Heart left ventricle (tissue), 16 donors: Measurements from ENCODE around the gene SPRR1B. TPM values are rescaled to one million over a fixed set of nuclear protein-coding genes. Genes with fewer than 3 reads are reported as not detected.

Experiments
- ATAC-seq, 4 donors: fragments of 200-7000 bp; cut with Tn5 transposase; one replicate each; pipeline ENCODE4 v1.9.1; 2020 to 2022; ENCODE audit warnings: moderate library complexity in 4 of 4, mild to moderate bottlenecking in 3 of 4, moderate number of reproducible peaks in 1 of 4
- DNase-seq, 5 donors: peaks; one replicate each; pipeline ENCODE4 v3.0.0-alpha.2; 2020
- H3K27ac ChIP-seq, 12 donors: fragments of 200-600 bp; sonication (generic) in 4 of 12; one replicate each; pipeline versions ENCODE4 v1.5.0 to v1.8.0; 2016 to 2022; ENCODE audit warnings: mild to moderate bottlenecking in 2 of 12
- H3K27me3 ChIP-seq, 9 donors: fragments of 200-600 bp; sonication (generic) in 2 of 9; one replicate each; pipeline versions ENCODE4 v1.5.1 to v1.8.0; 2016 to 2022; ENCODE audit warnings: mild to moderate bottlenecking in 3 of 9
- H3K36me3 ChIP-seq, 9 donors: fragments of 200-600 bp; sonication (generic) in 2 of 9; one replicate each; pipeline versions ENCODE4 v1.5.0 to v1.8.0; 2018 to 2022; ENCODE audit warnings: mild to moderate bottlenecking in 2 of 9
- H3K4me1 ChIP-seq, 12 donors: fragments of 200-600 bp; sonication (generic) in 4 of 12; one replicate each; pipeline versions ENCODE4 v1.5.0 to v1.8.0; 2016 to 2022; ENCODE audit warnings: mild to moderate bottlenecking in 3 of 12
- H3K4me3 ChIP-seq, 12 donors: fragments of 200-600 bp; sonication (generic) in 4 of 12; one replicate each; pipeline versions ENCODE4 v1.5.0 to v1.8.0; 2017 to 2022; ENCODE audit warnings: mild to moderate bottlenecking in 9 of 12, moderate library complexity in 4 of 12
- H3K9me3 ChIP-seq, 12 donors: fragments of 200-600 bp; sonication (generic) in 4 of 12; one replicate each; pipeline versions ENCODE4 v1.5.0 to v1.8.0; 2016 to 2022; ENCODE audit warnings: mild to moderate bottlenecking in 1 of 12
- CTCF ChIP-seq, 12 donors: fragments of 200-600 bp; sonication (generic) in 4 of 12; IDR thresholded peaks; one replicate each; pipeline versions ENCODE4 v1.5.0 to v1.8.0; 2018 to 2022; ENCODE audit warnings: antibody characterized with exemption in 12 of 12, mild to moderate bottlenecking in 5 of 12
- POLR2A ChIP-seq, 2 donors: fragments of 450-650 bp; IDR thresholded peaks; one replicate each; pipeline ENCODE4 v1.6.1; 2017; ENCODE audit warnings: antibody characterized with exemption in 2 of 2, mild to moderate bottlenecking in 2 of 2, moderate library complexity in 2 of 2
- WGBS, 4 donors: extraction: QIAGEN DNeasy Blood & Tissue Kit in 2 of 4; methylation state at CpG; one replicate each; pipeline versions ENCODE4 v1.1.5 to v1.1.7; 2013 to 2018; 5-methylcytosine and 5-hydroxymethylcytosine counted together
- intact Hi-C, 10 donors: fragments of 100-400 bp; cut with DNase I; formaldehyde crosslinking; loops; one replicate each; pipeline versions ENCODE4 v1.11.1 to v1.14.2; 2022
- polyA plus RNA-seq, 2 donors: library from polyadenylated mRNA; stranded (reverse); fragments of 200-250 nt; gene quantifications; one replicate each; pipeline ENCODE4 v1.2.3, GENCODE V29; 2013
- total RNA-seq, 9 donors: library from RNA; depleted of rRNA in 2 of 9; stranded (reverse); fragments of >200 nt in 2 of 9; fragmentation: NEBNext Ultra II Directional in 3 of 9; extraction: Animal tissue kit (Norgen Biotek cat#: 25700) in 3 of 9; gene quantifications; one replicate each; pipeline versions ENCODE4 v1.1.0 to v1.2.4, GENCODE V29; 2016 to 2023
- donor health status: ischemic (EF 13 %, LVEDD 7.1; RV severe dilation, severe dysfunction).
- donor health status: healthy with polysubstance abuse.
- donor health status: DM: no; HTN: yes; CAD: no.
- donor health status: DM: no; HTN: no; CAD: no.
- donor health status: ischemic (EF 25% LVEDD 6.9; RV normal size, moderate dysfunction).
- donor health status: ischemic (EF 25% LVEDD 5.7; RV mildly dilated, moderate dysfunction).
- donor health status: healthy.
- donor health status: DM: yes; HTN: yes; CAD: no.
- donor health status: ischemic (EF 35%, LVEDD 5.7; RV mildly dilated, moderate dysfunction).
- donor health status: nonischemic (EF 11% LVEDD 7.7; RV severe dilation, severe dysfunction).
- donor health status: DM: yes; HTN: yes; CAD: no.
- donor health status: PGD.
- donor health status: ischemic (EF 29% LVEDD 5.4; RV normal size, mild dysfunction).
- donor health status: nonischemic (EF 23%, LVEDD 6.1; RV moderate dilation, normal function).

Gene SPRR1B
- total and polyA plus RNA-seq, 11 donors, result not detected

- Histone ChIP-seq H3K4me3 (no peak overlapping the region), H3K27ac (no peak overlapping the region), H3K36me3 (no peaks in the 10 kb centered on the region), H3K4me1 (no peaks in the 10 kb centered on the region), H3K27me3 (peaks cover 0 to 10% (median 0%) of the 10 kb centered on the region in 9 donors), H3K9me3 (no peaks in the 10 kb centered on the region)
- 79 to 88% (median 84%) methylated on average over 2 of the region's 2 CpGs for WGBS, 4 donors
- intact Hi-C loops, result no loop called here
- no peak for TF ChIP-seq POLR2A (IDR thresholded peaks at IDR 0.05)
- no peak for TF ChIP-seq CTCF (IDR thresholded peaks at IDR 0.05)
- no peak for DNase-seq
- no peak for ATAC-seq
Measured at GRCh38 chr1:152986578-152986977, 44.4 kb upstream of the SPRR1B start.

- Histone ChIP-seq H3K27me3 (peaks cover 0 to 6% (median 0%) of the 10 kb centered on the region in 9 donors), H3K4me3 (no peak overlapping the region), H3K36me3 (no peaks in the 10 kb centered on the region), H3K27ac (no peak overlapping the region), H3K4me1 (no peaks in the 10 kb centered on the region), H3K9me3 (peaks cover 0 to 14% (median 0%) of the 10 kb centered on the region in 12 donors)
- intact Hi-C loops, result no loop called here
- ATAC-seq (no peak), DNase-seq (no peak)
- WGBS, 4 donors, result 69 to 72% (median 69%) methylated on average over 4 to 6 of the region's 6 CpGs
- no peak for TF ChIP-seq CTCF (IDR thresholded peaks at IDR 0.05)
- TF ChIP-seq POLR2A (IDR thresholded peaks at IDR 0.05), result no peak
Measured at GRCh38 chr1:152993186-152993585, 37.8 kb upstream of the SPRR1B start.

- intact Hi-C loops, result no loop called here
- Histone ChIP-seq H3K4me3 (no peak overlapping the region), H3K27ac (no peak overlapping the region), H3K4me1 (no peaks in the 10 kb centered on the region), H3K27me3 (peaks cover 0 to 6% (median 0%) of the 10 kb centered on the region in 9 donors), H3K36me3 (no peaks in the 10 kb centered on the region), H3K9me3 (peaks cover 0 to 14% (median 0%) of the 10 kb centered on the region in 12 donors)
- 20 to 45% (median 42%) methylated on average over 1 of the region's 1 CpG for WGBS, 4 donors
- DNase-seq, result no peak
- no peak for ATAC-seq
- no peak for TF ChIP-seq CTCF (IDR thresholded peaks at IDR 0.05)
- TF ChIP-seq POLR2A (IDR thresholded peaks at IDR 0.05), result no peak
Measured at GRCh38 chr1:152995842-152996241, 35.2 kb upstream of the SPRR1B start.

- H3K27ac ChIP-seq, result no peak overlapping the region
- peaks cover 0 to 6% (median 0%) of the 10 kb centered on the region in 9 donors for H3K27me3 ChIP-seq
- H3K36me3 ChIP-seq, result no peaks in the 10 kb centered on the region
- intact Hi-C loops, result no loop called here
- no peak for DNase-seq
- WGBS, 4 donors, result 16 to 30% (median 22%) methylated on average over 5 of the region's 5 CpGs
- TF ChIP-seq CTCF (IDR thresholded peaks at IDR 0.05) (no peak), POLR2A (IDR thresholded peaks at IDR 0.05) (no peak)
- no peaks in the 10 kb centered on the region for H3K4me1 ChIP-seq
- ATAC-seq, result no peak
- H3K9me3 ChIP-seq, result peaks cover 0 to 14% (median 0%) of the 10 kb centered on the region in 12 donors
- H3K4me3 ChIP-seq, result no peak overlapping the region
Measured at GRCh38 chr1:152996633-152997400, 34.2 kb upstream of the SPRR1B start.
